Retinal pigment epithelial cell (primary cell): ENCODE measurements around the gene OR10G6.
"Not testable (repeated sequence)": the region's sequence is repeated elsewhere in the genome, so short reads cannot be mapped to it uniquely, and the experiment has no call there.

Experiments
- DNase-seq: peaks from one replicate; pipeline ENCODE4 v3.0.0-alpha.2; 2010; ENCODE audit warnings: low read depth
- H3K4me3 ChIP-seq: 2 replicates; pipeline ENCODE4 v1.5.1; 2011; ENCODE audit warnings: mild to moderate bottlenecking, low read length, control low read depth, moderate library complexity
- TF ChIP-seq, protein P1 (sequence below): conservative IDR thresholded peaks from 2 replicates; pipeline ENCODE4 v1.5.1; 2011; ENCODE audit warnings: low read depth, low read length, control low read depth, inconsistent platforms

OR10G6 gene, protein sequence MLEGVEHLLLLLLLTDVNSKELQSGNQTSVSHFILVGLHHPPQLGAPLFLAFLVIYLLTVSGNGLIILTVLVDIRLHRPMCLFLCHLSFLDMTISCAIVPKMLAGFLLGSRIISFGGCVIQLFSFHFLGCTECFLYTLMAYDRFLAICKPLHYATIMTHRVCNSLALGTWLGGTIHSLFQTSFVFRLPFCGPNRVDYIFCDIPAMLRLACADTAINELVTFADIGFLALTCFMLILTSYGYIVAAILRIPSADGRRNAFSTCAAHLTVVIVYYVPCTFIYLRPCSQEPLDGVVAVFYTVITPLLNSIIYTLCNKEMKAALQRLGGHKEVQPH

DNA sequence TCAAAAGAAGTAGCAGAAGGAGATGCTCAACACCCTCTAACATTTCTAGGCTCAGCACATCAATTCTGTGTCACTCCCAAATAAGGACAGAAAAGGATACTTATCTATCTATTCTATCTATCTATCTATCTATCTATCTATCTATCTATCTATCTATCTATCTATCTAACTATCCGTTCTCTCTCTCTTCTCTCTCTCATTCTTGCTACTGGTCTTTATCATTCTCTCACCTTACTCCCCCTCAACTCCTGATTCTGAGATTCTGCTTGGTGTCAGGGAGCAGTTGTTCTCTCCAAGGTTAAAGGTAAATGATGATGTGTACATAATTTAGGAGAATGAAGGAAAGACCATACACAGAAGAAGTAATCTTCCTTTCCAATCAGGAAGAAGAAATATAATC is at the start of gene OR10G6:
Gene OR10G6 (minus strand): TSS at position 43 of the 400 bp plus-strand sequence. CDS start 0 bp downstream, at position 43.
- TF ChIP-seq, protein P1, sequence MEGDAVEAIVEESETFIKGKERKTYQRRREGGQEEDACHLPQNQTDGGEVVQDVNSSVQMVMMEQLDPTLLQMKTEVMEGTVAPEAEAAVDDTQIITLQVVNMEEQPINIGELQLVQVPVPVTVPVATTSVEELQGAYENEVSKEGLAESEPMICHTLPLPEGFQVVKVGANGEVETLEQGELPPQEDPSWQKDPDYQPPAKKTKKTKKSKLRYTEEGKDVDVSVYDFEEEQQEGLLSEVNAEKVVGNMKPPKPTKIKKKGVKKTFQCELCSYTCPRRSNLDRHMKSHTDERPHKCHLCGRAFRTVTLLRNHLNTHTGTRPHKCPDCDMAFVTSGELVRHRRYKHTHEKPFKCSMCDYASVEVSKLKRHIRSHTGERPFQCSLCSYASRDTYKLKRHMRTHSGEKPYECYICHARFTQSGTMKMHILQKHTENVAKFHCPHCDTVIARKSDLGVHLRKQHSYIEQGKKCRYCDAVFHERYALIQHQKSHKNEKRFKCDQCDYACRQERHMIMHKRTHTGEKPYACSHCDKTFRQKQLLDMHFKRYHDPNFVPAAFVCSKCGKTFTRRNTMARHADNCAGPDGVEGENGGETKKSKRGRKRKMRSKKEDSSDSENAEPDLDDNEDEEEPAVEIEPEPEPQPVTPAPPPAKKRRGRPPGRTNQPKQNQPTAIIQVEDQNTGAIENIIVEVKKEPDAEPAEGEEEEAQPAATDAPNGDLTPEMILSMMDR: no peak
- H3K4me3 ChIP-seq: no peak within 1 kb of the TSS
- no peak for DNase-seq

DNA sequence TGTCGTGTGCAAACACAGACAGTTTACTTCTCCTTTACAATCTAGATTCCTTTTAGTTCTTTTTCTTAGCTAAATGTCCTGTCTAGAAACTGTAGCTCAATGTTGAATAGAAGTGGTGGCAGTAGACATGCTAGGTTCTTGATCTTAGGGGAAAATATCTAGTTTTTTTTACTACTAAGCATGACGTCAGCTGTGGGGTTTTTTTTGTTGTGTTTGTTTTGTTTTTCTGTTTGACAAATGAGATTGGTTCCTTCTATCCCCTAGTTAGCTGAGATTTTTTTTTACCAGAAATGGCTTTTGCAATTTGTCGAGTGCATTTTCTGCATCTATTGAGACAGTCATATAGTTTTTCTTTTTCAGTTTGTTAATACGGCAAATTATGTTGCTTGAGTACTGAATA is 48.5 kb upstream of the OR10G6 start:
- DNase-seq: no peak
- H3K4me3 ChIP-seq: no peak overlapping the region
- TF ChIP-seq, protein P1: no peak

DNA sequence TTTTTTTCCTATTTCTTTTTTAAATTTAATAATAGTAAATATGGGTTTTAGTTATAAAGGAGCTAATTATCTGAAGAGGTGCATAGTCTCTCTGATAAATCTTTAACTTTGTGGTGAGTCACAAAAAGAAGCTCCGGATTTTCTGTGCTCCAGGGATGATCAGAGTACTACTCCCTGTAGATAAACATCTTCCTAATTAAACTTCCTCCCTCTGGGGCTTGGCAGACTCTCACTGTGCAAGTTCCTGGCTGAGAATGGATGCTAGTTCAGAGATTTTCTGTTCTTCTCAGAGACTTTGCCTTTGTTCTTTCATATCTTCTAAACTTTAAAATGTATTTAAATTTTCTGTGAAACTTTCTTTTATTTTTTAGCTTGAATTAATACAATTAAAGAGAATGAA is 46.3 kb upstream of the OR10G6 start, which contains the start of gene OR10G7:
Gene OR10G7 (minus strand): TSS at position 72 of the 400 bp plus-strand sequence. CDS start 2,324 bp downstream, outside the sequence.
- no peak for DNase-seq
- TF ChIP-seq, protein P1: no peak
- H3K4me3 ChIP-seq: no peak within 1 kb of the TSS

DNA sequence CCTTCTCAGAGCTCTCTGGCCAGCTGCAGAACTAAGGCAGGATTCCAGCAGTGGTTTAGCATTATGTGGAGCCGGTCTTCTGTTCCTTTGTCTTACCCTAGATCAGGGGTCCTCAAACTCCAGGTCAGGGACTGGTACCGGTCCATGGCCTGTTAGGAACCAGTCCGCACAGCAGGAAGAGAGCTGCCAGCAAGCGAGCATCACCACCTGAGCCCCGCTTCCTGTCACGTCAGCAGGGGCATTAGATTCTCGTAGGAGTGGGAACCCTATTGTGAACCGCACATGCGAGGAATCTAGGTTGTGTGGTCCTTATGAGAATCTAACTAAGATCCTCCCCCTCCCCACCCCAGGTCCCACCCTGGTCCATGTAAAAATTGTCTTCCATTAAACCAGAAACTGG is 44.6 kb upstream of the OR10G6 start:
- no peak for DNase-seq
- TF ChIP-seq, protein P1: no peak
- no peak overlapping the region for H3K4me3 ChIP-seq

DNA sequence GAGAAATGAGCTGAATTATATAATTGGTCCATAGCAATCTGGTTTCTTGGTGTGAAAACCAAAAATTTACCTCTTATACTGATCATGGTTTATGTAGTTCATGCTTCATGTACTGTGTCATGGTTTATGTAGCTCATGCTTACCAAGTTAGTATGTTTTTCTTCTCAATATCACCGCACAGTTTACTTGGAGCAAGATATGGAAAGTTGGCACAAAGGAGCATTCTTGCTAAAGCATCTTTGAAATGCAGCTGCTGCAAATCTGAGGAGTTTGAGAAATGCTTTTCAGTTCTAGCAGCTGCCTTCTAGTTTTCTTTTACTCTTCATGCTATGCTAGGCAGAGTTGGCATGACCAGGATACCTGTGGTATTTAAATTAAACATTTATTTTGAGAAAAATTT is 41.7 kb upstream of the OR10G6 start:
- no peak overlapping the region for H3K4me3 ChIP-seq
- no peak for DNase-seq
- TF ChIP-seq, protein P1: no peak

DNA sequence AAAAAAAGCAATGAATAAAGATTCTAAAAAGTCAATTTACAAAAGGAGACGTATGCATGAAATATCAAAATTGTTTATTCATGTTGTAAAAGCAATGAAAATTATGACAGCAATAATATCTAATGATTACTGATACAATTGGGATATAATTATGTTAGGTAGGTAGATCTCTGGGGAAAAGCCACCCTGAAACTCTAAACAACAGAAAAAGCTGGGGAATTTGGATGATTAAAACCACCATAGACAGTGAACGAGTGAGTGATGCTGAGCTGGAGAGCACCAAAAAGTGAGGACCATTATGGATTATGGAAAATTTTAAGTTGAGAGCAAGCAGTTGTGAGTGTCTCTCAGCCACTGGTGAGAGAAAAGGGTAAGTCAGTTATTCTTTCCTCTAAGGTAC is 31.5 kb upstream of the OR10G6 start, which contains the start of gene OR10G8:
Gene OR10G8 (plus strand): TSS at position 301 of the 400 bp plus-strand sequence. CDS start 2,825 bp downstream, outside the sequence.
- no peak within 1 kb of the TSS for H3K4me3 ChIP-seq
- TF ChIP-seq, protein P1: no peak
- no peak for DNase-seq

DNA sequence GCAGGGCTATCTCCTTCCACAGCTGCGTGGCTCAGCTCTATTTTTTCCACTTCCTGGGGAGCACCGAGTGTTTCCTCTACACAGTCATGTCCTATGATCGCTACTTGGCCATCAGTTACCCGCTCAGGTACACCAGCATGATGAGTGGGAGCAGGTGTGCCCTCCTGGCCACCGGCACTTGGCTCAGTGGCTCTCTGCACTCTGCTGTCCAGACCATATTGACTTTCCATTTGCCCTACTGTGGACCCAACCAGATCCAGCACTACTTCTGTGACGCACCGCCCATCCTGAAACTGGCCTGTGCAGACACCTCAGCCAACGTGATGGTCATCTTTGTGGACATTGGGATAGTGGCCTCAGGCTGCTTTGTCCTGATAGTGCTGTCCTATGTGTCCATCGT is 20.9 kb upstream of the OR10G6 start:
- DNase-seq, H3K4me3 ChIP-seq: not testable (repeated sequence)
